ENCODE results near the gene SLC24A4.

The SLC24A4 gene

DNA sequence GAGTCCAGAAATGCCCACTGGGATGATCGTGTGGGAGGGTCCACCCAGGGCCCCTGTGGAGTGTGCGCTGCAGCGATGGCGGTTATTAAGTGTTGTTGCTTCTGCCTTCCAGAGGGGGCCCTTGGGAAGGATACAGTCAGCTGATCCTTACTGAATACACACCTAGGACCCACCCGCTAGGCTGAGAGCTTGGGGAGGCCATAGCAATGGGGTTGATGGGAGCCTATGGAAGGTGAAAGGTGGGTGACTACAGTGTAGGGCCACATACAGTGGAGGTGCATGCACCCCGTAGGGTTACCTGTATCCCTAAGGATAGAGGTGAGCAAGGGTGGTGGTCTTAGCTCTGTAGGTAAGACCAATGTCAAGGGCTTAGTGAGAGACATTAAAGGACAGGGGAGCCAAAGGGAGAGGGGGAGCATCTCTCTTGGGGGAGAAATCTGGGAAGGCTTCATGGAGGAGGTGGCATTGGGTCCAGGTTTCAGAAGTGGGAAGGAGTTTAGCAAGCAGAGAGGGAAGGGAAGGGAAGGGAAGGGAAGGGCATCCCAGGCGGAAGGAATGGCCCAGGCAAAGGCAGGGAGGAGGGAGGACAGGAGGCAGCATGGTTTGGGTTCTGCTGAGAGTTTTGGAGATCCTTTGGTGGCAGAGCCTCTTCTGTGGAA lies 117.5 kb downstream of the SLC24A4 start:
- no peak for DNase-seq

GRCh38 chr14:92441751-92442504 lies 119.0 kb downstream of the SLC24A4 start:
- no peak for DNase-seq

- DNase-seq = no peak
These were observed 120.2 kb downstream of the SLC24A4 start for GRCh38 chr14:92443167-92443566.

DNA sequence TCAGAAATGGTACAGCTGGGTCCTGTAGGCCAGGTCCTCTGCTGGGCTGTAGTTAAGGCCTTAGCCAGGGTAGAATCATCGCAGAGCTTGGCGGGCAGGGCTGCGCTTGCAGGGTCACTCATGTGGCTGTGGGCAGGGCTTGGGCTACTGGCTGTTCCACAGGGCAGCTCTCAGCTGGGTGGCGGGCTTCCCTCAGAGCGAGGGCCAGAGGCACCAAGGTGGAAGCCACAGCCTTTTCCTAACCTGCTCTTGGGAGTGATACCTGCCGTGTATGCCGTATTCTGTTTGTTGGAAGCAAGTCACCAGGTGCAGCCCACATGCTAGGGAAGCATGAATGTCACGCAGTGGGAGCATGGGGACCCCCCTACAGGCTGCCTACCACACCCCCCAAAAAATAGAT lies 120.8 kb downstream of the SLC24A4 start:
- DNase-seq = no peak

DNA sequence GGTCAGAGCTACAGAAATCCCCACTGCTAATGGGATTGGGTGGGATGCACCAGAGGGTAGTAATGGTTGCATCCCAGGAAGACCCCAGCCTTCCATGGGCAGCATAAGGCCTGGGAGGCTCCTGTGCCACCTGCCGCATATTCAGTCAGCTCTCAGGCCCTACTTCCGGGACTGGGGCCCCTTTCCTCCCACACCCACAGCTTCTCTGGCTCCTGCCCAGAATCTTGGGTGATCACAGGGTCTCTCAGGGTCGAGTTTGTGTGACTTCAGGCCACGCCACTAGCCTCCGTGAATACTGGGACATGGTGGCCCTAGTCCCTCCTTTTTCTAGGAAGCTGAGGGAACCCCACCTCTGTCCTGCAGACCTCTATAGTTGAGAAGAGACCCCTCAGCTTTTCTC lies 123.8 kb downstream of the SLC24A4 start:
- DNase-seq = no peak

DNA sequence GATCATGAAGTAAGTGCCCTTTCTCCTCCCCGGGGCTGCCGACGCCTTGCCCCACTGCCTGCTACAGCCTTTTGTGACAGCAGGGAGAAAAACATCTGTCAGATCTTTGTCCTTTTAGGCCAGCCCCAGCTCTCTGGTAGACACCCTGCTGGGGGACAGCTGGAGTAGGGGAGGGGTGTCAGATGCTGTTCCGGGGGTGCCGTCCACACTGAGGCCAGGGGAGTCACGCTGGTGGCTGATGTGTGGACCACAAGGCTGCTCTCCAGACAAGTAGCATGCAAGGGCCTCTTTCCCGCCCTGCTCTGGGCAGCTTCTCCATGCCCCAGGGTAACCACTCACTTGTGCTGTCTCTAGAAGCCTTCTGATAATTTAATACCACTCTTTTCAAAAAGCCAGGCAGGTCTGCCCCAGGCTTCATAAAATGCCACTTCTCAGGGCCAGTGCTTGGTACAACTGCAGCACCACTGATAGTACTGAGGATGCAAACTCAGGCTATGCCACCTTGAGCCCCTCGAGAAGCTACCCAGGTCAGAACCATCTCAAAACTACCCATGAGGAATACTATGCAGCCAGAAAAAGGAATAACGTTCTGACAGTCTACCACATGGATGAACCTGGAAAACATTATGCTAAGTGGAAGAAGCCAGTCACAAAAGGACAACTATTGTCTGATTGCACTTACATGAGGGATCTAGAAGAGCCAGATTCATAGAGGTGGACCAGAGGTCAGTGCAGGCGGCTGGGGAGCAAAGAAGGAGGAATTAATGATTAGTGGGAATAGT lies 124.6 kb downstream of the SLC24A4 start:
- no peak for DNase-seq

GRCh38 chr14:92448786-92449185 lies 125.8 kb downstream of the SLC24A4 start:
- DNase-seq = no peak

DNA sequence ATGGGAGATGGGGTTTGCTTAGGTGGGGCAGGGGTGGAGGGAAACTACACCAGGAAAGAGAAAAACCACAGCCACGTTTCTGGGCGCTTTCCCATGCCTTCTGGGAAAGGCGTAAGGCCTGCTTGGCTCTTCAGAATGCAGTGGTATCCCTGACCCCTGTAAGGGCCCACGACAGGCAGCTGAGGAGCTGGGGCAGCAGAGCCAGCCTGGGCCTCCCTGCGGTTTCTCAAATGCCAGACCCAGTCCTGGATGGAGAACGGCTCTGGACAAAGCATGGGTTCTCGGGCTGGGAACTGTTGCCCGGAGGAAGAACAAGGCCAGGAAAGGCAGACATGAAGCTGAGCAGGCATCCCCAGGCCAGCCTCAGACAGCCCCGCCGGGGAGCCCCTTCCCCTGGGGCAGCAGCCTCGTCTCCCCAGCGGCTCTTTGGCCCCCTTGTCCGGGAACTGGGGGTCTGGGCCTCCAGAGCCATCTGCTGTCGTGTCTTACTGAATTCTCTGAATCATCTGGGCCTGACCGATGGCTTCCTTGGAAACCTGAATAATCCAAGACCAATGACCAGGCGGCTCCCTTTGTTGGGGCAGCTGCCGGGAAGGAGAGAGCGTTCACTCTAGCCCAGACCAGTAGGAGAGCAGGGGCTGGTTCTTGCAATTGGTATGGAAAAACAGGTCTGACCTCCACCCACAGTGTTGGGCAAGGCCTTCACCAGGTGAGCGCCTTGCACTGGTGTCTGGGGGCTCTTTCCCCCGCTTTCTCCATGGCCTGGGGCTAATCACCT lies 126.6 kb downstream of the SLC24A4 start:
- DNase-seq = no peak

GRCh38 chr14:92450351-92451070 lies 127.5 kb downstream of the SLC24A4 start:
- no peak for DNase-seq

GRCh38 chr14:92451245-92451644 lies 128.3 kb downstream of the SLC24A4 start:
- DNase-seq = no peak

- no peak for DNase-seq
These were observed 128.8 kb downstream of the SLC24A4 start for GRCh38 chr14:92451755-92452154.

- no peak for DNase-seq
These were observed 129.5 kb downstream of the SLC24A4 start for GRCh38 chr14:92452471-92452870.

DNA sequence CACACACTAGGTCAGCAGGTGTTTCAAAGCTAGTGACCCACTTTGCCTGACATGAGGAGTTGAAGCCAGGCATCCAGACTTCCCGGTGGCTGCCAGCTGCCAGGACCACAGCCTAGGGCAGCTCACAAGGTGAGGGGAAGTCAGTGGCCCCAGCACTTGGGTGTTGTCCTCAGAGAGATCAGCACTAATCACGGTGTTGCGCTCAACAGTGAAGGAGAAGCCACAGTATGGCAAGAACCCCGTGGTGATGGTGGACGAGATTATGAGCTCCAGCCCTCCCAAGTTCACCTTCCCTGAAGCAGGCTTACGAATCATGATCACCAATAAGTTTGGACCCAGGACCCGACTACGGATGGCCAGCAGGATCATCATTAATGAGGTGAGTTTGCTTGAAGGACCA lies 130.7 kb downstream of the SLC24A4 start:
- no peak for DNase-seq

GRCh38 chr14:92455231-92455630 lies 132.3 kb downstream of the SLC24A4 start:
- no peak for DNase-seq

- DNase-seq = no peak
These were observed 133.4 kb downstream of the SLC24A4 start for GRCh38 chr14:92456215-92457015.

- DNase-seq = no peak
These were observed 134.1 kb downstream of the SLC24A4 start for GRCh38 chr14:92457016-92457565.

DNA sequence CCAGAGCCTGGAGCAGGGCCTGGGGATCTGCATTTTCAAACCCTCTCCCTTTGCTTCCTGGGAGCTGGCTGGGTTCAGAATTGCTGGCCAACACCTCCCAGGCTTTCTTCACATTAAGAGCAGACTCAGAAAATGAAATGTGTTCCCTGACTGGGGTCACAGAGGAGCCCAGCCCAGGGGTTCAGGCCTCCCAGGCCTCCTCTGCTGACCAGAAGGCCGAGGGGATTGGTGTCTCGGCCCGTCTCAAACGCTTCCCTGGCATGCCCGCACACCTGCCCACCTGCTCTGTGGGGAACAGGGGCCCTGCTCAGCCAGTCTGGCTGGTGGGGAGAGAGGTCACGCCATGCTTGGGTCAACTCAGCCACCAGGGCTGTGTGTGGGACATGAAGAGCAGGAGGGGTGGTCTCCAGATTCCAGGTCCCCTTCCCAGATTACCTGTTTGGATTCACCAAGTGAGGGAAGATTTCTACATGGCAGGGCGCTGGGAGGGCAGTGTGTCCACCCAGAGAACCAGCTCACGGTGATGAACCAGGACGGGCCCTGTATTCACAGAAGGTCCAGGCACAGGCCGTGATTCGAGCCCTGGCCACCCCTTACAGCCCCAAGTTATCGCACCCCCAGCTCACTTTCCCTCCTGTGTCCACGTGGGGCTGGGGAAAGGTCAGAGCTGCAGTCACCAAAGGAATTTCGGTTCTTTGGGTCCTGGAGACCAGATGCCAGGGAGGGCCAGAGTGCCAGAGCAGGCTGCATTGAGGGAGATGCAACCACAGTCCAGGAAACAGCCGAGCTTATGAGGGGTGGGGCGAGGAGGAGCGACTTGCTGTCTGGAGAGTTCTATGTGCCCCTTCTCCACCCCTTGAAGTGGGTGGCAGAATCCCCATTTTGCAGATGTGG lies 135.4 kb downstream of the SLC24A4 start:
- DNase-seq = no peak

DNA sequence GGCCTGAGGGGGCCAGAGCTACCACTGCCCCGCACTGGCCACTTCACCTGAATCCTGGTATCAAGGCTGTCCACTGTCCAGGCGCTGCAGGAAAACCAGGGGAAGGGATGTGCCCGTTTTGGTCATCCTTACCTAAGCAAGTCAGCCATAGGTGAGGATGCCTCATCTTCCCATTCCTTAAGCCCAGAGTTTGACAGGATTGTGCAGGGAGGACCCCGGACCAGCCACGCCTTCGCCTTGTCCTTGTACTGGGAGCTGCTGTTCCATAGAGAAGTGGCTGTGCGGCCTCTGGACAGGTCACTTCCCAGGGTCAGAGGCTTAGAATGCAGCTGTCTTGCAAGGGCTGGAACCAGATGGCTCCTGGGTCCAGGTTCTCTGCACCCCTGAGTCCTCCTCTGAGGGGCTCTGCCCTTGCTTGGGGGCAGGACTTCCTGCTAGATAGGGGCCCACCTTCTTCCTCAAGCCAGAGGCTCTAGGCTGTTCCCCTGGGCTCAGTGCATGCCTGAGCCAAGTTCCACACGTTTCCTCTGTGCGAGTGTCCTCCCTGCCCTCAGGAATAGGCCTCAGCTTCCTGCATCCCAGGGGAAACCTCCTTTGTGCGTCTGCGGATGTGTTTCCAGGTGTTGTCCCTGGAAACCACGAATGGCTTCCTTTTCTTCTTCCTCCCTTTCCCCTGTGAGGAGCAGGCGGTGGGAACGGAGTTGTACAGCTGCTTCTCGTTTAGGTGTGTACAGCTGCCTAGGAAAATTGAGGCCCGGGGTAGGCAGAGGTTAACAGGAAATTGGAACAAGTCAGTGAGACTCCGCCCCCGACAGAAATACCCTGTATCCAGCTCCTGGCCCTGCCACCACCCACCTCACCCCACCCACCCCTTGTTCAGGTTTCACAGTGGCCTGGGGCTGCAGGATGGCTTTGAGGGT lies 136.3 kb downstream of the SLC24A4 start:
- no peak for DNase-seq

- DNase-seq = no peak
These were observed 137.0 kb downstream of the SLC24A4 start for GRCh38 chr14:92459950-92460421.
